HUES6 (cell line): ENCODE results near the gene IGFL1.
"Not testable (repeated sequence)": the region's sequence is repeated elsewhere in the genome, so short reads cannot be mapped to it uniquely, and the experiment has no call there.

Experiments
- H3K27ac ChIP-seq: 2 replicates; pipeline ENCODE4 v1.7.0; 2013; ENCODE audit warnings: low read depth, mild to moderate bottlenecking, low read length, inconsistent platforms
- H3K27me3 ChIP-seq: 2 replicates; pipeline ENCODE4 v1.6.1; 2013; ENCODE audit warnings: low read length; ENCODE audit not compliant: control insufficient read depth, insufficient read depth
- H3K36me3 ChIP-seq: 2 replicates; pipeline ENCODE4 v1.6.1; 2013; ENCODE audit warnings: low read length; ENCODE audit not compliant: control insufficient read depth, insufficient read depth
- H3K4me1 ChIP-seq: 2 replicates; pipeline ENCODE4 v1.6.1; 2013; ENCODE audit warnings: low read length; ENCODE audit not compliant: control insufficient read depth, insufficient read depth
- H3K4me3 ChIP-seq: 2 replicates; pipeline ENCODE4 v1.5.1; 2013; ENCODE audit warnings: low read depth, low read length
- H3K9ac ChIP-seq: one replicate; pipeline ENCODE4 v1.6.1; 2013; ENCODE audit warnings: mild to moderate bottlenecking, low read length
- H3K9me3 ChIP-seq: 2 replicates; pipeline ENCODE4 v1.6.1; 2013; ENCODE audit warnings: low read depth, low read length; ENCODE audit not compliant: control insufficient read depth, insufficient read depth

IGFL1 gene

GRCh38 chr19:46212592-46212991 is 16.9 kb upstream of the IGFL1 start:
- not testable (repeated sequence) for H3K27me3 ChIP-seq, H3K36me3 ChIP-seq, H3K9ac ChIP-seq, H3K9me3 ChIP-seq, H3K4me3 ChIP-seq, H3K27ac ChIP-seq
- peaks cover 29% of the 10 kb centered on the region for H3K4me1 ChIP-seq

GRCh38 chr19:46213156-46213555 is 16.4 kb upstream of the IGFL1 start:
- Histone ChIP-seq H3K9me3 (no peaks in the 10 kb centered on the region), H3K4me1 (peaks cover 29% of the 10 kb centered on the region)

GRCh38 chr19:46213806-46214205 is 15.7 kb upstream of the IGFL1 start:
- no peaks in the 10 kb centered on the region for H3K36me3 ChIP-seq
- no peak overlapping the region for H3K9ac ChIP-seq
- peaks cover 29% of the 10 kb centered on the region for H3K4me1 ChIP-seq
- no peak overlapping the region for H3K27ac ChIP-seq
- H3K27me3 ChIP-seq = no peaks in the 10 kb centered on the region
- no peaks in the 10 kb centered on the region for H3K9me3 ChIP-seq
- no peak overlapping the region for H3K4me3 ChIP-seq

More at GRCh38 chr19:46213156-46213555, 16.4 kb upstream of the IGFL1 start:
- no peaks in the 10 kb centered on the region for H3K36me3 ChIP-seq
- no peak overlapping the region for H3K27ac ChIP-seq
- H3K9ac ChIP-seq = no peak overlapping the region
- H3K4me3 ChIP-seq = no peak overlapping the region
- no peaks in the 10 kb centered on the region for H3K27me3 ChIP-seq

- Histone ChIP-seq H3K36me3 (no peaks in the 10 kb centered on the region), H3K9ac (no peak overlapping the region), H3K27ac (no peak overlapping the region)
Measured at GRCh38 chr19:46216612-46217011, 12.9 kb upstream of the IGFL1 start.

GRCh38 chr19:46217476-46217875 is 12.1 kb upstream of the IGFL1 start:
- no peaks in the 10 kb centered on the region for H3K36me3 ChIP-seq
- H3K27ac ChIP-seq = no peak overlapping the region
- H3K9ac ChIP-seq = no peak overlapping the region
- H3K4me1 ChIP-seq = peaks cover 7% of the 10 kb centered on the region; the same call in 1 of the 2 replicates
- no peaks in the 10 kb centered on the region for H3K9me3 ChIP-seq
- no peaks in the 10 kb centered on the region for H3K27me3 ChIP-seq
- H3K4me3 ChIP-seq = no peak overlapping the region

More at GRCh38 chr19:46216612-46217011, 12.9 kb upstream of the IGFL1 start:
- peaks cover 14% of the 10 kb centered on the region; the same call in 1 of the 2 replicates for H3K4me1 ChIP-seq
- no peak overlapping the region for H3K4me3 ChIP-seq
- H3K27me3 ChIP-seq = no peaks in the 10 kb centered on the region
- H3K9me3 ChIP-seq = no peaks in the 10 kb centered on the region

- H3K36me3 ChIP-seq = no peaks in the 10 kb centered on the region
- no peaks in the 10 kb centered on the region for H3K9me3 ChIP-seq
- H3K27ac ChIP-seq = no peak overlapping the region
- H3K9ac ChIP-seq = no peak overlapping the region
- H3K4me1 ChIP-seq = peaks cover 2% of the 10 kb centered on the region; the same call in 1 of the 2 replicates
- no peak overlapping the region for H3K4me3 ChIP-seq
- H3K27me3 ChIP-seq = no peaks in the 10 kb centered on the region
Measured at GRCh38 chr19:46218160-46218559, 11.4 kb upstream of the IGFL1 start.

GRCh38 chr19:46220038-46220615 is 9.4 kb upstream of the IGFL1 start:
- 0 out of 2 replicates have a peak, but pooled peaks cover 2% of the 10 kb centered on the region for H3K4me1 ChIP-seq
- H3K27ac ChIP-seq = no peak overlapping the region
- peaks cover 6% of the 10 kb centered on the region; the same call in 1 of the 2 replicates for H3K27me3 ChIP-seq
- H3K9me3 ChIP-seq = no peaks in the 10 kb centered on the region
- no peaks in the 10 kb centered on the region for H3K36me3 ChIP-seq
- no peak overlapping the region for H3K4me3 ChIP-seq
- H3K9ac ChIP-seq = no peak overlapping the region

- H3K4me3 ChIP-seq = no peak overlapping the region
- no peaks in the 10 kb centered on the region for H3K9me3 ChIP-seq
- 0 out of 2 replicates have a peak, but pooled peaks cover 2% of the 10 kb centered on the region for H3K4me1 ChIP-seq
Measured at GRCh38 chr19:46221152-46221551, 8.4 kb upstream of the IGFL1 start.

GRCh38 chr19:46221981-46222610 is 7.4 kb upstream of the IGFL1 start:
- no peak overlapping the region for H3K9ac ChIP-seq
- H3K36me3 ChIP-seq = no peaks in the 10 kb centered on the region
- H3K4me1 ChIP-seq = 0 out of 2 replicates have a peak, but pooled peaks cover 2% of the 10 kb centered on the region
- no peak overlapping the region for H3K27ac ChIP-seq
- no peaks in the 10 kb centered on the region for H3K9me3 ChIP-seq
- H3K4me3 ChIP-seq = no peak overlapping the region
- H3K27me3 ChIP-seq = peaks cover 10% of the 10 kb centered on the region; the same call in 1 of the 2 replicates

More at GRCh38 chr19:46221152-46221551, 8.4 kb upstream of the IGFL1 start:
- H3K36me3 ChIP-seq = no peaks in the 10 kb centered on the region
- no peak overlapping the region for H3K9ac ChIP-seq
- H3K27ac ChIP-seq = no peak overlapping the region
- peaks cover 6% of the 10 kb centered on the region; the same call in 1 of the 2 replicates for H3K27me3 ChIP-seq

- H3K27me3 ChIP-seq = peaks cover 19% of the 10 kb centered on the region; the same call in 1 of the 2 replicates
- H3K9ac ChIP-seq, H3K9me3 ChIP-seq, H3K36me3 ChIP-seq, H3K27ac ChIP-seq, H3K4me1 ChIP-seq, H3K4me3 ChIP-seq: not testable (repeated sequence)
Measured at GRCh38 chr19:46223787-46224186, 5.8 kb upstream of the IGFL1 start.

- Histone ChIP-seq H3K9ac (no peak overlapping the region), H3K36me3 (no peaks in the 10 kb centered on the region), H3K4me3 (no peak overlapping the region), H3K4me1 (0 out of 2 replicates have a peak, but pooled peaks cover 2% of the 10 kb centered on the region), H3K27me3 (peaks cover 26% of the 10 kb centered on the region; the same call in 1 of the 2 replicates), H3K9me3 (no peaks in the 10 kb centered on the region), H3K27ac (no peak overlapping the region)
Measured at GRCh38 chr19:46224773-46225172, 4.8 kb upstream of the IGFL1 start.
